Measurements from ENCODE around the gene PUS1. TPM values are rescaled to one million over a fixed set of nuclear protein-coding genes. Genes with fewer than 3 reads are reported as not detected.
"Not testable (repeated sequence)": the region's sequence is repeated elsewhere in the genome, so short reads cannot be mapped to it uniquely, and the experiment has no call there.

The PUS1 gene
- 43.8 and 53.5 TPM in 2 replicates for total RNA-seq (2014; rRNA removed; shearing (Covaris generic))

GRCh38 chr12:131928711-131929580, at the start of gene PUS1:
Gene PUS1 (plus strand): TSS chr12:131929276. CDS start chr12:131929723, 447 bp downstream.
- DNase-seq (ENCODE audit: low read depth): peak; percentile 98

- DNase-seq (ENCODE audit: low read depth): no peak
These were observed 46.1 kb upstream of the PUS1 start for GRCh38 chr12:131882804-131883520.

GRCh38 chr12:131883521-131883900, 45.6 kb upstream of the PUS1 start:
- no peak for DNase-seq (ENCODE audit: low read depth)

- DNase-seq (ENCODE audit: low read depth): not testable (repeated sequence)
These were observed 44.0 kb upstream of the PUS1 start for GRCh38 chr12:131885076-131885475.

- DNase-seq (ENCODE audit: low read depth): no peak
These were observed 43.5 kb upstream of the PUS1 start for GRCh38 chr12:131885543-131886057.

GRCh38 chr12:131891722-131892121, 37.4 kb upstream of the PUS1 start:
- DNase-seq (ENCODE audit: low read depth): not testable (repeated sequence)

GRCh38 chr12:131892711-131893604, 36.1 kb upstream of the PUS1 start:
- no peak for DNase-seq (ENCODE audit: low read depth)

GRCh38 chr12:131893605-131894312, 35.3 kb upstream of the PUS1 start:
- no peak for DNase-seq (ENCODE audit: low read depth)

- peak; percentile 94 for DNase-seq (ENCODE audit: low read depth)
These were observed 34.7 kb upstream of the PUS1 start, which contains the start of gene ULK1 for GRCh38 chr12:131894313-131894860. Gene ULK1 (plus strand): TSS chr12:131894622. CDS start chr12:131895002, 380 bp downstream.

GRCh38 chr12:131894981-131895639, 34.0 kb upstream of the PUS1 start:
- DNase-seq (ENCODE audit: low read depth): no peak

GRCh38 chr12:131895640-131896079, 33.4 kb upstream of the PUS1 start:
- no peak for DNase-seq (ENCODE audit: low read depth)

- peak; percentile 92 for DNase-seq (ENCODE audit: low read depth)
These were observed 32.8 kb upstream of the PUS1 start for GRCh38 chr12:131896080-131896810.

GRCh38 chr12:131896811-131897270, 32.2 kb upstream of the PUS1 start:
- no peak for DNase-seq (ENCODE audit: low read depth)

- DNase-seq (ENCODE audit: low read depth): no peak
These were observed 31.8 kb upstream of the PUS1 start for GRCh38 chr12:131897276-131897675.

- DNase-seq (ENCODE audit: low read depth): no peak
These were observed 31.2 kb upstream of the PUS1 start for GRCh38 chr12:131897875-131898274.

GRCh38 chr12:131900397-131900796, 28.7 kb upstream of the PUS1 start:
- DNase-seq (ENCODE audit: low read depth): no peak

GRCh38 chr12:131901431-131902331, 27.4 kb upstream of the PUS1 start:
- no peak for DNase-seq (ENCODE audit: low read depth)

All from Daoy (cell line).